ENCODE measurements around the gene TNFRSF1A. TPM values are rescaled to one million over a fixed set of nuclear protein-coding genes. Genes with fewer than 3 reads are reported as not detected.

TNFRSF1A gene
- polyA plus RNA-seq, 2 of the 4 experiments (the other 2 are of a cell fraction): 416 to 460 TPM

DNA sequence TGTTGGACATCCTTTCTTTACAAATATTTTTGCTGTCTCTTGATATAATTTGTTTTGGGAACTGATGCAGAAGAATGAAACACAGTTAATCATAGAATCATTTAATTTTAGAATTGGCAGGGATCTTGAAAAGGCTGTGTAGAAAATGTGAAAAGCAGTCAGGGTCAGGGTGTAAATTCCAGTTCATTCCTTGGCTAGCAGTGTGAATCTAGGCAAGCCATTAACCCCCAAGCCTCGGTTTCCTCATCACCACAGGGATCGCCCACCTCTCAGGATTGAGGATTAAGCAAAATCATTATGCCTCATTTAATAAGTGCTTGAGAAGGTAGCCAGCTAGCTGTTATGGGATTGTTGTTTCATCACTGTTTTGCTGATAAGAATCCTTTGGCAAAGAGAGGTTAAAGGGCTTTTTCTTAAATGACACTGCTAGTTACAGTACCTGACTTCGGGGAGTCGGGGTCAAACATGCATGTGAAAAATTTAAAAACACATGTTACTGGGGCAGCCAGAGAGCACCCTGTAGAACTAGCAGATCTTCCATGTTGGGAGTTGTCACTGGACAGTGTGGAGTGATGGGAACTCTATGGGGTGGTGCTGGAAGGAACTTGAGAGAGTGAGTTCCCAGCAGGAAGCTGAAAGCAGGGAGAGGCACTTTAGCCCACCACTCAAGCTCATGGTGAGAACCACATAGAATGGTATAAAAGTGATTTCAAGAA, 10.7 kb downstream of the TNFRSF1A start:
- peak overlapping the region; percentile 95 to 98 for H3K27ac ChIP-seq
- H3K4me3 ChIP-seq: no peak overlapping the region
- 92% methylated on average over 4 of the region's 4 CpGs for WGBS (ENCODE audit: missing lambda C conversion rate)
- DNase-seq (ENCODE audit: low read depth in 1 of 2, low spot score in 1 of 2) (no peak), FAIRE-seq (no peak), ATAC-seq (no peak)
- H3K4me2 ChIP-seq: peak overlapping the region; percentile 92
- H3K4me1 ChIP-seq: peaks cover 99% of the 10 kb centered on the region
- CTCF ChIA-PET: interaction anchor here (0.6 to 29.7 kb wide), 7 partner anchors 8 to 135 kb away, joined by 3 to 705 read pairs (median 9); partner anchors contain the start of genes LTBR and SCNN1A
- no peaks in the 10 kb centered on the region for H3K9me3 ChIP-seq
- POLR2A ChIA-PET: interaction anchor here (1.4 kb wide), 1 partner anchor 32 kb away, joined by 4 read pairs; no protein-coding TSS in a partner anchor
- TF ChIP-seq MAZ (IDR thresholded peaks at IDR 0.05; ENCODE audit: borderline replicate concordance, low read depth, low read length): no peak
- no peak for TF ChIP-seq KDM1A (IDR thresholded peaks at IDR 0.05; ENCODE audit: low read depth)
- TF ChIP-seq CBX2 (IDR thresholded peaks at IDR 0.05; ENCODE audit: borderline replicate concordance, low read depth): no peak
- no peak for TF ChIP-seq POLR2AphosphoS2 (conservative IDR thresholded peaks at IDR 0.05; ENCODE audit: low read length)
- no peak for TF ChIP-seq HOXB13 (CRISPR knock-in tag; IDR thresholded peaks at IDR 0.05; ENCODE audit: low read depth)
- no peak for TF ChIP-seq MAFK (IDR thresholded peaks at IDR 0.05; ENCODE audit: partially characterized antibody)
- TF ChIP-seq CEBPB (IDR thresholded peaks at IDR 0.05): no peak
- TF ChIP-seq, protein P1, sequence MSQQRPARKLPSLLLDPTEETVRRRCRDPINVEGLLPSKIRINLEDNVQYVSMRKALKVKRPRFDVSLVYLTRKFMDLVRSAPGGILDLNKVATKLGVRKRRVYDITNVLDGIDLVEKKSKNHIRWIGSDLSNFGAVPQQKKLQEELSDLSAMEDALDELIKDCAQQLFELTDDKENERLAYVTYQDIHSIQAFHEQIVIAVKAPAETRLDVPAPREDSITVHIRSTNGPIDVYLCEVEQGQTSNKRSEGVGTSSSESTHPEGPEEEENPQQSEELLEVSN (IDR thresholded peaks at IDR 0.05; ENCODE audit: borderline replicate concordance, low read depth): no peak
- no peak for TF ChIP-seq CHD4 (IDR thresholded peaks at IDR 0.05; ENCODE audit: borderline replicate concordance)
- no peak for TF ChIP-seq KDM5A (IDR thresholded peaks at IDR 0.05)
- no peak for TF ChIP-seq RFX5 (IDR thresholded peaks at IDR 0.05)
- TF ChIP-seq NR3C1 (IDR thresholded peaks at IDR 0.05): no peak
- TF ChIP-seq, protein P2, sequence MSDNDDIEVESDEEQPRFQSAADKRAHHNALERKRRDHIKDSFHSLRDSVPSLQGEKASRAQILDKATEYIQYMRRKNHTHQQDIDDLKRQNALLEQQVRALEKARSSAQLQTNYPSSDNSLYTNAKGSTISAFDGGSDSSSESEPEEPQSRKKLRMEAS (IDR thresholded peaks at IDR 0.05): no peak
- TF ChIP-seq NFE2L2 (conservative IDR thresholded peaks at IDR 0.05; ENCODE audit: low read length): no peak
- TF ChIP-seq, protein P3, sequence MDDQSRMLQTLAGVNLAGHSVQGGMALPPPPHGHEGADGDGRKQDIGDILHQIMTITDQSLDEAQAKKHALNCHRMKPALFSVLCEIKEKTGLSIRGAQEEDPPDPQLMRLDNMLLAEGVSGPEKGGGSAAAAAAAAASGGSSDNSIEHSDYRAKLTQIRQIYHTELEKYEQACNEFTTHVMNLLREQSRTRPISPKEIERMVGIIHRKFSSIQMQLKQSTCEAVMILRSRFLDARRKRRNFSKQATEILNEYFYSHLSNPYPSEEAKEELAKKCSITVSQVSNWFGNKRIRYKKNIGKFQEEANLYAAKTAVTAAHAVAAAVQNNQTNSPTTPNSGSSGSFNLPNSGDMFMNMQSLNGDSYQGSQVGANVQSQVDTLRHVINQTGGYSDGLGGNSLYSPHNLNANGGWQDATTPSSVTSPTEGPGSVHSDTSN (IDR thresholded peaks at IDR 0.05): no peak
- TF ChIP-seq HDAC2 (IDR thresholded peaks at IDR 0.05): no peak
- TF ChIP-seq BHLHE40 (IDR thresholded peaks at IDR 0.05; ENCODE audit: low read depth, low read length): no peak

DNA sequence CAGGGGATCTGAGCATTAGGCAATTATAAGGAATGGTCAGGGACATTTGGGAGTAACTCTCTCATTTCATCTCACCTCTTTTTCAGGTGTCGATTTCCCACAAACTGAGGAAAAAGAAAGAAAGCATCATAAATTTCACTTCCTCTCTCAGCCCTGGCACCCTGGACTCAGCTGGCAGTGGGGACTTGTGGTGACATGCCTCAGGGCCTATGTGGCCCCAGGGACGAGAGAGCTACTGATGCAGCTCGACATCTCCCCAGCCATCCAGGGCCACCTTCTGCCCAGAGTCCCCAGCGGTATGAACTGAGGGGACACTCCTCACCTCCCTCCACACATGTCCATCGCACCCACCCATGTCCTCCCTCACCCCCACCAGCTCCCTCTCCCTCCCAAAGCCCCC, 11.7 kb downstream of the TNFRSF1A start:
- Histone ChIP-seq H3K27ac (peak overlapping the region; percentile 95 to 98; a peak in 5 of 6 replicates), H3K4me3 (no peak overlapping the region), H3K4me2 (0 out of 3 replicates have a peak overlapping the region, but pooled peaks have one; percentile 6), H3K4me1 (peaks cover 100% of the 10 kb centered on the region), H3K9me3 (no peaks in the 10 kb centered on the region)
- 90% methylated on average over 5 of the region's 5 CpGs for WGBS (ENCODE audit: missing lambda C conversion rate)
- ATAC-seq (no peak), FAIRE-seq (no peak), DNase-seq (ENCODE audit: low read depth in 1 of 2, low spot score in 1 of 2) (no peak)
- ChIA-PET CTCF (interaction anchor here (1.0 to 29.7 kb wide), 7 partner anchors 10 to 136 kb away, joined by 3 to 705 read pairs (median 4); partner anchors contain the start of genes LTBR and SCNN1A), POLR2A (interaction anchor here (1.4 kb wide), 1 partner anchor 33 kb away, joined by 4 read pairs; no protein-coding TSS in a partner anchor)
- no peak for TF ChIP-seq CBX8 (IDR thresholded peaks at IDR 0.05)
- TF ChIP-seq, protein P3 (IDR thresholded peaks at IDR 0.05): 0 out of 2 replicates have a peak, but pooled peaks have one; percentile 30
- TF ChIP-seq SREBF2 (IDR thresholded peaks at IDR 0.05): no peak
- TF ChIP-seq KDM5A (IDR thresholded peaks at IDR 0.05): no peak
- TF ChIP-seq RCOR1 (IDR thresholded peaks at IDR 0.05; ENCODE audit: low read depth, low read length): no peak

DNA sequence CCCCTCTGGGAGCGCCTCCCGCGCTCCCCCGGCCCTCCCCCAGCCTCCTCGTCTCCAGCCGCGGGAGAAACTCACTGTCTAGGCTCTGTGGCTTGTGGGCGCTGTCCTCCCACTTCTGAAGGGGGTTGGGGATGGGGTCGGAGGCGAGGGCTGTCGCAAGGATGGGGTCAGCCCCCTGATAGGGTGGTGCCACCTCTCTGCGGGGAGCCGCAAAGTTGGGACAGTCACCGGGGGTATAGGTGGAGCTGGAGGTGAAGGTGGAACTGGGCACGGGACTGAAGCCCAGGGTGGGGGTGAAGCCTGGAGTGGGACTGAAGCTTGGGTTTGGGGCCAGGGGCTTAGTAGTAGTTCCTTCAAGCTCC, 12.2 kb downstream of the TNFRSF1A start:
- no peak overlapping the region for H3K4me3 ChIP-seq
- WGBS (ENCODE audit: missing lambda C conversion rate): 84% methylated on average over 9 of the region's 15 CpGs
- H3K27ac ChIP-seq: peak overlapping the region; percentile 95 to 98; a peak in 4 of 6 replicates
- ATAC-seq: no peak
- peaks cover 100% of the 10 kb centered on the region for H3K4me1 ChIP-seq
- no peak for DNase-seq (ENCODE audit: low read depth in 1 of 2, low spot score in 1 of 2)
- FAIRE-seq: no peak
- no peak overlapping the region for H3K4me2 ChIP-seq
- ChIA-PET CTCF (interaction anchor here (0.7 to 29.7 kb wide), 7 partner anchors 37 to 136 kb away, joined by 3 to 705 read pairs (median 4); partner anchors contain the start of genes LTBR and SCNN1A), POLR2A (no interaction called here)
- no peaks in the 10 kb centered on the region for H3K9me3 ChIP-seq
- TF ChIP-seq ZFP36 (IDR thresholded peaks at IDR 0.05; ENCODE audit: borderline replicate concordance, partially characterized antibody) (no peak), CHD4 (IDR thresholded peaks at IDR 0.05; ENCODE audit: borderline replicate concordance) (no peak), NPAS2 (CRISPR knock-in tag; IDR thresholded peaks at IDR 0.05; ENCODE audit: borderline replicate concordance) (no peak), ZSCAN20 (CRISPR knock-in tag; IDR thresholded peaks at IDR 0.05) (no peak), NR3C1 (IDR thresholded peaks at IDR 0.05) (no peak), KDM5A (IDR thresholded peaks at IDR 0.05) (no peak), HOXB13 (CRISPR knock-in tag; IDR thresholded peaks at IDR 0.05; ENCODE audit: low read depth) (no peak), HOXA7 (CRISPR knock-in tag; IDR thresholded peaks at IDR 0.05) (no peak), EHF (CRISPR knock-in tag; IDR thresholded peaks at IDR 0.05) (no peak)
- TF ChIP-seq, protein P4, sequence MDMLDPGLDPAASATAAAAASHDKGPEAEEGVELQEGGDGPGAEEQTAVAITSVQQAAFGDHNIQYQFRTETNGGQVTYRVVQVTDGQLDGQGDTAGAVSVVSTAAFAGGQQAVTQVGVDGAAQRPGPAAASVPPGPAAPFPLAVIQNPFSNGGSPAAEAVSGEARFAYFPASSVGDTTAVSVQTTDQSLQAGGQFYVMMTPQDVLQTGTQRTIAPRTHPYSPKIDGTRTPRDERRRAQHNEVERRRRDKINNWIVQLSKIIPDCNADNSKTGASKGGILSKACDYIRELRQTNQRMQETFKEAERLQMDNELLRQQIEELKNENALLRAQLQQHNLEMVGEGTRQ (IDR thresholded peaks at IDR 0.05): no peak
- TF ChIP-seq, protein P5, sequence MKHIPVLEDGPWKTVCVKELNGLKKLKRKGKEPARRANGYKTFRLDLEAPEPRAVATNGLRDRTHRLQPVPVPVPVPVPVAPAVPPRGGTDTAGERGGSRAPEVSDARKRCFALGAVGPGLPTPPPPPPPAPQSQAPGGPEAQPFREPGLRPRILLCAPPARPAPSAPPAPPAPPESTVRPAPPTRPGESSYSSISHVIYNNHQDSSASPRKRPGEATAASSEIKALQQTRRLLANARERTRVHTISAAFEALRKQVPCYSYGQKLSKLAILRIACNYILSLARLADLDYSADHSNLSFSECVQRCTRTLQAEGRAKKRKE (CRISPR knock-in tag; IDR thresholded peaks at IDR 0.05; ENCODE audit: low read depth): no peak
- TF ChIP-seq, protein P6, sequence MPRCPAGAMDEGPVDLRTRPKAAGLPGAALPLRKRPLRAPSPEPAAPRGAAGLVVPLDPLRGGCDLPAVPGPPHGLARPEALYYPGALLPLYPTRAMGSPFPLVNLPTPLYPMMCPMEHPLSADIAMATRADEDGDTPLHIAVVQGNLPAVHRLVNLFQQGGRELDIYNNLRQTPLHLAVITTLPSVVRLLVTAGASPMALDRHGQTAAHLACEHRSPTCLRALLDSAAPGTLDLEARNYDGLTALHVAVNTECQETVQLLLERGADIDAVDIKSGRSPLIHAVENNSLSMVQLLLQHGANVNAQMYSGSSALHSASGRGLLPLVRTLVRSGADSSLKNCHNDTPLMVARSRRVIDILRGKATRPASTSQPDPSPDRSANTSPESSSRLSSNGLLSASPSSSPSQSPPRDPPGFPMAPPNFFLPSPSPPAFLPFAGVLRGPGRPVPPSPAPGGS (IDR thresholded peaks at IDR 0.05): no peak
